AG08396 (cell line): ENCODE data around the gene CTCFL.

ENCODE experiments used
- DNase-seq: peaks from one replicate; pipeline ENCODE4 v3.0.0; 2012; ENCODE audit warnings: low spot score, mixed read lengths

Gene CTCFL

DNA sequence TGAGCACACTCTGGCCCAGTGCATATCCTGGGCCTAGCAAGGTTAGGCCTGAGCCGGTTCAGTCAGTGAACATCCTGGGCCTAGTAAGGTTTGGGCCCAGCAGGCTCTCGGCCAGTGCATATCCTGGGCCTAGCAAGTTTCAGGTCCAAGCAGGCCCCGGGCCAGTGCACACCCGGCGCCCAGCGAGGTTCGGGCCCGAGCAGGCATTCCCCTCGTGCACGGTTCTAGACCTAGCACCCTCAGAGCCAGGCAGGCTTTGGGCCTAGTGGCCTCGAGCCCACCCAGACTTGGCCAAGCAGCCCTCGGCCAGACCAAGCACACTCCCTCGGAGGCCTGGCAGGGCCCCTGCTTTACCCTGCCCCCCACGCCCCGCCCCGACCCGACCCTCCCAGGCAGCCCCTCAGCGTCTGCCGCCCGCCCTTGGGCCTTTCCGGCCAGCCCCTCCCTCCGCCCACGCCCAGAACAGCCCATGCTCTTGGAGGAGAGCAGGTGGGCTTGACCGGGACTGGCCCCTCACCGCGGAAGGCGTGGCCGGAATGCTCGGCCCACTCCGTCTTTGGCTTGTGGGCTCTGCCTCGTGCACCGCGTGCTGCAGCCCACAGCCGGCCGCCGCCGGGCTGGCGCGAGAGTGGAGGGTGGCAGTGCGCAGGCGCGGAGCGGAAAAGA lies at the start of gene CTCFL:
Gene CTCFL (minus strand): TSS at position 630 of the 666 bp plus-strand sequence. CDS start 935 bp downstream, outside the sequence.
- no peak for DNase-seq

- no peak for DNase-seq
Measured at GRCh38 chr20:57573894-57574293, 49.0 kb upstream of the CTCFL start.

DNA sequence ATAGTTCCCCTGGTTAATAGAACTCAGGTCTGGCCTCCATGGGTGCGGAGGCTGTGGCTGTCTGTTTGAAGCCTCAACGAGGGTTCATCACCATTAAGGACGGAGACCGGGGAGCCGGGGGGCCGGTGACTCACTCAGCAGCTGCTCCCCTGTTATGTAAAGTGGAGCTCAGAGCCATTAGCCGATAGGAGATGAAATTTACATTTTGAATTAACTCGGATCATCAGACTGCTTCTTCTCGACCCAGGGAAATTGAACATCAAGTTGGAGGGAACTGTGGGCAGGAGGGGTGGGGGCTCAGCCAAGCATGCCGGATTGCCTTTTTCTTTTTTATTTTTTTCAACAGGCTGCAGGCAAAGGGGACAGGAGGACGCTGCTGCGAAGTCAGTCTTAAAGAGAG lies 48.3 kb upstream of the CTCFL start:
- no peak for DNase-seq

- DNase-seq: no peak
Measured at GRCh38 chr20:57571782-57572416, 47.0 kb upstream of the CTCFL start.

DNA sequence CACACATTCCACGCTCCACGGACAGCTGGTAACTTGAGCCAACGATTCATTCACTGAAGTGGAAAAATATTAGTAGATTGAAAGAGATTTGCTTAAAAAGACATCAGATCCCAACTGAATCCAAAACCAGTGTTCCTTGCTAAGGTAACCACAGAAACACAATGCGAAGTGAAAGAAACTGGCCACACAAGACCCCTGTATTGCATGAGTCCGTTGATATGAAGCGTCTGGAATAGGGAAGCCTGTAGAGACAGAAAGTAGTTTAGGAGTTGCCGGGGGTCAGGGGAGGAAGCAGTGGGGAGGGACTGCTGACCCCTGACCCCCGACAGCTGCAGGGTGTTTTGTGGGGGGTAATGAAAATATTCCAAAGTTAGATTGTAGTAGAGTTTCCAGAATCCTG lies 46.0 kb upstream of the CTCFL start:
- DNase-seq: no peak

GRCh38 chr20:57570145-57570850 lies 45.4 kb upstream of the CTCFL start:
- no peak for DNase-seq

GRCh38 chr20:57568960-57569359 lies 44.0 kb upstream of the CTCFL start:
- DNase-seq: no peak

DNA sequence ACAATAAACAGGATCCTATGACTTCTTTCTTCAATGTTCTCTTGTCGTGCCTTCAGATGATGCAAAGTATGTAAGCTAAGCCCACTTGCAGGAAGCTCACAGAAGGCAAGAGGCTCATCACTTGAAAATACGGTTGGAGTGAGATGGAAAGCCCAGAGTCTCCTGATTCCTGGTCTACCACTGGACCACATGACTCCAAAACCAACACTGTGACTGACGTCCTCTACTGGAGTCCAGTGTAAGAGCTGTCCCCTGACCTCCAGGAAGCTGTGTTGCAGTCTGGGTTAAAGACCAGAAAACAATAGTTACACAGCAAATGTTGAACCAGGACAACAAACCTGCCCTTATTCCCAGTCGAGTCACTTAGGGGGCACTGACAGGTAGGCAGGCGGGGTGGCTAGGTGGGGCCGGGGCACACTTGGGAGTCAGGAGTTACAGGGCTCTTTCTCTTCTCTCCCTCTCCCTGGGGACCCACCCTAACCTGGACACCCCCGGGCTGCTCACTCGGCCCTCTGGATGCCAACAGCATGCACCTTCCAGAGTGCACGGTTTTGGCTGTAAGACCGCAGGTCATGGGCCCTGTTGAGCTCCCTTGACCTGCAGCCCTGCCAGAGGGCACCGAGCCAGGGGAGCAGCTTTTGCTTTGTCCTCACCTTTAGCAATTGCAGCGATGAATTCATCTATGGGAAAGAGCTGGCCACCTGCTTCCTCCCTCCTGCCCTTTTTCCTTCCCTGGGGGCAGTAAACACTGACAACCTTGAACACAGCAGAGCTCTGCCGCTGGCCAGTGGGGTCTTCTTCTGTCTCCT lies 43.4 kb upstream of the CTCFL start:
- no peak for DNase-seq

DNA sequence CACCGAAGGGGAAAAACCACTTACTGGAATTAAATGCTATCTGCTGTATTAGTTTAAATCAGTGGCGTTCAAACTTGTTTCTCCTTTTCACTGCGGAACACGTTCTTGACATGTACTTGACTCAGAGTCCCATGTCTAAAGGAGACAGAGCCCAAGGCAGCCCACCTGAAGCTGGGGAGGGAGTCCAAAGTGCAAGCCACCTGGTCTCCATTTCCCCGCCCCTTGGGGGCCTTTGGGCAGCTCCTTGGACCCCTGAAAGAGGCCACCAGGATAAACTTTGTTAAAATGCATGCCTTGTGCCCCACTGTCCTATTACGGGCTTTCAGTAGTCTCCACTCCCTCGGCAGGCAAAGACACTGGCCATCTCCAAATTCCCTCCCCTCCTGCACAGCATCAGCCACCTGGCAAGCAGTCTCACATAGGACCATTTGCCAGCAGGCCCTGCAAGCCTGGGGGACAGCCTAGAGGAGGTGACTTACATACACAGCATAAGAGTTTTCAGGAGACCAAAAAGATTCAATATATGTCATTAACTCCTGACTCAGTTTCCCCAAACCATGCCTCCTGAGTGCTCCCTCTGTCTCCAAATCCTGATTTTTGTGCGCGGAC lies 42.6 kb upstream of the CTCFL start:
- DNase-seq: no peak

- DNase-seq: no peak
Measured at GRCh38 chr20:57566803-57567459, 42.0 kb upstream of the CTCFL start.

DNA sequence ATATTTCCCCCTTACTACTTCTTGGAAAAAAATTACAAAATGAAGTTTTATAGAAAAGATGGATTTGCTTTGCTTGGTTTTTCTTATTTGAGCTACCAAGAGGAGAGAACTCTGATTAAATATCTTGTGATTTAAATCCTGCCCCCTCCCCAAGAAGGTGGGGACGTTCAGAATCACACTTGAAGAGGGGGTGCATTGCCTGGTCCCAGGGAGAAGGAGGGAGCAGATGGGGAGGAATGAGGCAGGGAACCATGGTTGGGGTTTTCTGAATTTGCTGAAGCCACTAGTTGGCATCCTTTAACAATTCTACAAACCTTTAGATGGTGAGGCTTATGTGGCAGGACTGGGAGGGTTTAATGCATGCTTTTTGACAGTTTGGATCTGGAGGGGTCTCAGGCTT lies 41.5 kb upstream of the CTCFL start:
- DNase-seq: no peak

- DNase-seq: no peak
Measured at GRCh38 chr20:57564951-57565642, 40.2 kb upstream of the CTCFL start.

- DNase-seq: no peak
Measured at GRCh38 chr20:57564180-57564802, 39.4 kb upstream of the CTCFL start.

DNA sequence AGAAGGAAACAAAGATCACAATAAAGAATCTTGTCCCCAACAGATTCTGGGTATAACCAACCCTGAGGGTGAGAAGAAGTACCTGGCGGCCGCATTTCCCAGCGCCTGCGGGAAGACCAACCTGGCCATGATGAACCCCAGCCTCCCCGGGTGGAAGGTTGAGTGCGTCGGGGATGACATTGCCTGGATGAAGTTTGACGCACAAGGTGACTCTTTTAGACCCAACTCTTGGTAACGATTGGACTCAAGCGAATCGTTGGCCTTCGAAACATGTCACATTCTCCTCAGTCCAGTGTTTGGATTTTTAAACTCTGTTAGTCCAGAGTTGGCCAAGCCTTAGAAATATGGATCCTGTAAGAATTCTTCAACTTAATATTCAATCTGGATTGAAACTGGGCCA lies 38.6 kb upstream of the CTCFL start:
- DNase-seq: no peak

DNA sequence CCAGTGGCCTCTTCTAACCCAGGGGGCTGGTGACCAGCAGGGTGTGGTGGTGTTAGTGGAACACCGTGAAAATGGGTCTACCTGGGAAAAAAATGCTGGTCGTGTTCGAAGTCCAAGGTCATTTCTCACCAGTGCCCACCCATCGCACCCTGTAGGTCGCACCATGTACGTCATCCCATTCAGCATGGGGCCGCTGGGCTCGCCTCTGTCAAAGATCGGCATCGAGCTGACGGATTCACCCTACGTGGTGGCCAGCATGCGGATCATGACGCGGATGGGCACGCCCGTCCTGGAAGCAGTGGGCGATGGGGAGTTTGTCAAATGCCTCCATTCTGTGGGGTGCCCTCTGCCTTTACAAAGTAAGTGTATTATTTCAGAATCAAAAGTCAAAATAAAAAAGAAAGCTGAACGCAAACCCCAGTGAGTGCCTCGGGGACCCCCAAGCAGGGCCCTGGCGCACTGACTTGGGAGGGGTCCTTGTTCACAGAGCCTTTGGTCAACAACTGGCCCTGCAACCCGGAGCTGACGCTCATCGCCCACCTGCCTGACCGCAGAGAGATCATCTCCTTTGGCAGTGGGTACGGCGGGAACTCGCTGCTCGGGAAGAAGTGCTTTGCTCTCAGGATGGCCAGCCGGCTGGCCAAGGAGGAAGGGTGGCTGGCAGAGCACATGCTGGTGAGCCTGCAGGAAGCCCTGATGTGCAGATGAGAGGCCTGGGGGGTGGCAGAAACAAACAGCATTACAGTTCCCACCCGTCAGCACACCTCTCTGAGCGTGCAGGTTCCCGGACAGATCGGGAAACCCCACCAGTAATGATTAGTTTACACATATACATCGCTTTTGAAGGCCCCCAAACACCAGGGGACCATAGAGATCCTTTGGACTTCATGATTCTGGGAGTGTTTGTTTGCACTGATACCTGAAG lies 37.9 kb upstream of the CTCFL start:
- DNase-seq: no peak

- no peak for DNase-seq
Measured at GRCh38 chr20:57561356-57562279, 36.7 kb upstream of the CTCFL start.

DNA sequence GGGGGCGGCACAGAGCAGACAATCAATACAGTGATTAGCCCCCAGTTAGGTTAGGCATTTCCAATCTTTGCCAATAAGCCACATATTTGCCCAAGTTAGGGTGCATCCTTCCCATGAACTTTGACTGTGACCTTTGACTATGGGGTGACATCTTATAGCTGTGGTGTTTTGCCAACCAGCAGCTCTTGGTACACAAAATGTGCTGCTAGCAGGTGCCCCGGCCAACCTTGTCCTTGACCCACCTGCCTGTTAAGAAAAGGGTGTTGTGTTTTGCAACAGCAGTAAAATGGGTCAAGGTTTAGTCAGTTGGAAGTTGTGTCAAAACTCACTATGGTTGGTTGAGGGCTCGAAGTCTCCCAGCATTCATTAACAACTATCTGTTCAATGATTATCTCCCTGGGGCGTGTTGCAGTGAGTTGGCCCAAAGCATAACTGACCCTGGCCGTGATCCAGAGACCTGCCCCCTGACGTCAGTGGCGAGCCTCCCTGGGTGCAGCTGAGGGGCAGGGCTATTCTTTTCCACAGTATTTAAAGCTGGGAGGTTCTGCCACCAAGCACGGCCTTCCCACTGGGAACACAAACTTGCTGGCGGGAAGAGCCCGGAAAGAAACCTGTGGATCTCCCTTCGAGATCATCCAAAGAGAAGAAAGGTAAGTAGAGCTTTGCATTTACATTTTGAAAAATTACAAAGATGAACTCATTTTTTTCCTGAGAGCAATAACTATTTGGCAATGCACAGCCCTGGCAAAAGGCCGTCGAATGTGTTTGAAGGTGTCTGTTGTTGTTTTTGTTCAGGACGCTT lies 35.8 kb upstream of the CTCFL start, which contains the start of gene PCK1:
Gene PCK1 (plus strand): TSS at position 557 of the 802 bp plus-strand sequence. CDS start 302 bp downstream, outside the sequence.
- no peak for DNase-seq
